A673 (cell line): Measurements from ENCODE around the gene ABCD1. TPM values are rescaled to one million over a fixed set of nuclear protein-coding genes. Genes with fewer than 3 reads are reported as not detected.

Experiments used
- BruUV-seq: library from RNA; stranded (reverse); fragments of 400-500 nt; replicated peaks from 2 replicates; lab custom pipeline; 2021; lab: Mats Ljungman, UMichigan
- CTCF ChIA-PET: fragments of 300-600 bp; sonication (Branson Sonifier 250); formaldehyde crosslinking; loops from one replicate; lab custom pipeline; 2022; ENCODE audit warnings: antibody characterized with exemption; lab: Charles Lee
- POLR2A ChIA-PET: fragments of 300-600 bp; sonication (Branson Sonifier 250); formaldehyde crosslinking; loops from one replicate; lab custom pipeline; 2022; ENCODE audit warnings: antibody characterized with exemption; ENCODE audit not compliant: low non-redundant PET; lab: Charles Lee
- DNase-seq: peaks from one replicate; pipeline ENCODE4 v3.0.0-alpha.2; 2015; ENCODE audit warnings: low spot score
- H3K27ac ChIP-seq: fragments of 200-600 bp; sonication (generic); 2 replicates; pipeline ENCODE4 v1.5.1; 2016; ENCODE audit warnings: mixed run types, low read depth, mild to moderate bottlenecking, mixed read lengths, antibody characterized with exemption, low read length; ENCODE audit not compliant: poor library complexity, severe bottlenecking
- H3K27me3 ChIP-seq: fragments of 200-600 bp; sonication (generic); replicated peaks from 2 replicates; pipeline ENCODE4 v1.6.1; 2017; ENCODE audit warnings: mixed run types, low read depth, mild to moderate bottlenecking, mixed read lengths, antibody characterized with exemption, low read length; ENCODE audit not compliant: insufficient read depth, poor library complexity
- H3K36me3 ChIP-seq: fragments of 200-600 bp; sonication (generic); 2 replicates; pipeline ENCODE4 v1.6.1; 2016; ENCODE audit warnings: mixed run types, mild to moderate bottlenecking, mixed read lengths, antibody characterized with exemption, low read length; ENCODE audit not compliant: insufficient read depth, poor library complexity, severe bottlenecking
- H3K4me1 ChIP-seq: fragments of 200-600 bp; sonication (generic); 2 replicates; pipeline ENCODE4 v1.6.1; 2017; ENCODE audit warnings: mixed run types, mild to moderate bottlenecking, mixed read lengths, antibody characterized with exemption, low read length; ENCODE audit not compliant: insufficient read depth, poor library complexity, severe bottlenecking
- H3K4me3 ChIP-seq: fragments of 200-600 bp; sonication (generic); 2 replicates; pipeline ENCODE4 v1.5.1; 2016; ENCODE audit warnings: low read depth, mixed run types, mild to moderate bottlenecking, mixed read lengths, low read length; ENCODE audit not compliant: poor library complexity, severe bottlenecking
- H3K9me3 ChIP-seq: fragments of 200-600 bp; sonication (generic); 2 replicates; pipeline ENCODE4 v1.6.1; 2016; ENCODE audit warnings: mixed run types, low read depth, mild to moderate bottlenecking, mixed read lengths, antibody characterized with exemption, low read length; ENCODE audit not compliant: poor library complexity, severe bottlenecking
- CTCF ChIP-seq: fragments of 300-800, 200-600 bp; sonication (generic); conservative IDR thresholded peaks from 2 replicates; pipeline ENCODE4 v1.5.1; 2017; ENCODE audit warnings: low read depth, mild to moderate bottlenecking, antibody characterized with exemption, low read length, moderate library complexity, mixed read lengths
- EZH2 ChIP-seq: fragments of 200-600 bp; sonication (generic); IDR thresholded peaks from 2 replicates; pipeline ENCODE4 v1.6.1; 2017; ENCODE audit warnings: borderline replicate concordance, low read depth, mild to moderate bottlenecking, mixed read lengths, antibody characterized with exemption, low read length; ENCODE audit not compliant: poor library complexity, severe bottlenecking
- intact Hi-C: fragments of 100-400 bp; cut with micrococcal nuclease; formaldehyde crosslinking; loops from one replicate; pipeline ENCODE4 v1.10.0; 2022; ENCODE audit not compliant: unreplicated experiment
- total RNA-seq: library from RNA; stranded (reverse); gene quantifications from 2 replicates; pipeline ENCODE4 v1.2.3, GENCODE V29; 2021

The ABCD1 gene
- total RNA-seq, 1 experiment from 2014 or later: 7.8 TPM

GRCh38 chrX:153736871-153737441 lies 12.3 kb downstream of the ABCD1 start:
- Histone ChIP-seq H3K36me3 (no peaks in the 10 kb centered on the region), H3K9me3 (no peaks in the 10 kb centered on the region), H3K4me1 (no peaks in the 10 kb centered on the region), H3K27me3 (no peaks in the 10 kb centered on the region), H3K27ac (no peak overlapping the region), H3K4me3 (no peak overlapping the region)
- ChIA-PET POLR2A (no interaction called here), CTCF (no interaction called here)
- DNase-seq: no peak
- TF ChIP-seq EZH2 (no peak), CTCF (no peak)
- intact Hi-C loops: no loop called here
- no TSS peak for BruUV-seq

GRCh38 chrX:153738056-153738605 lies 13.5 kb downstream of the ABCD1 start:
- intact Hi-C loops: no loop called here

GRCh38 chrX:153739754-153740486 lies 15.3 kb downstream of the ABCD1 start:
- H3K27ac ChIP-seq: no peak overlapping the region
- ChIA-PET POLR2A (no interaction called here), CTCF (no interaction called here)
- intact Hi-C loops: no loop called here
- no peaks in the 10 kb centered on the region for H3K27me3 ChIP-seq
- no TSS peak for BruUV-seq
- H3K36me3 ChIP-seq: no peaks in the 10 kb centered on the region
- H3K4me1 ChIP-seq: no peaks in the 10 kb centered on the region
- no peak overlapping the region for H3K4me3 ChIP-seq
- no peaks in the 10 kb centered on the region for H3K9me3 ChIP-seq
- TF ChIP-seq EZH2: no peak
- no peak for TF ChIP-seq CTCF
- no peak for DNase-seq

More at GRCh38 chrX:153738056-153738605, 13.5 kb downstream of the ABCD1 start:
- TF ChIP-seq CTCF: no peak
- TF ChIP-seq EZH2: no peak
- DNase-seq: no peak
- POLR2A ChIA-PET: no interaction called here
- Histone ChIP-seq H3K27me3 (no peaks in the 10 kb centered on the region), H3K36me3 (no peaks in the 10 kb centered on the region), H3K4me3 (no peak overlapping the region), H3K9me3 (no peaks in the 10 kb centered on the region), H3K27ac (no peak overlapping the region), H3K4me1 (no peaks in the 10 kb centered on the region)
- CTCF ChIA-PET: no interaction called here
- no TSS peak for BruUV-seq
